Mesodermal cell (in vitro differentiated cells): ENCODE data around the gene QRFP. TPM values are rescaled to one million over a fixed set of nuclear protein-coding genes. Genes with fewer than 3 reads are reported as not detected.

ENCODE experiments used
- H3K27ac ChIP-seq: 2 replicates; pipeline ENCODE4 v1.7.0; 2013; ENCODE audit warnings: mild to moderate bottlenecking, low read depth, low read length, moderate library complexity; ENCODE audit not compliant: severe bottlenecking
- H3K36me3 ChIP-seq: 2 replicates; pipeline ENCODE4 v1.7.1; 2013; ENCODE audit warnings: mild to moderate bottlenecking, low read length, moderate library complexity; ENCODE audit not compliant: control insufficient read depth, insufficient read depth
- H3K4me1 ChIP-seq: one replicate; pipeline ENCODE4 v1.7.1; 2013; ENCODE audit warnings: mild to moderate bottlenecking, low read length; ENCODE audit not compliant: insufficient read depth, control insufficient read depth, poor library complexity, severe bottlenecking
- H3K4me3 ChIP-seq: 2 replicates; pipeline ENCODE4 v1.7.0; 2013; ENCODE audit warnings: low read length, control low read depth, mild to moderate bottlenecking; ENCODE audit not compliant: insufficient read depth, poor library complexity, severe bottlenecking; ENCODE audit errors: extremely low read depth
- H3K9me3 ChIP-seq: 2 replicates; pipeline ENCODE4 v1.7.1; 2013; ENCODE audit warnings: mild to moderate bottlenecking, low read length, moderate library complexity; ENCODE audit not compliant: control insufficient read depth
- WGBS, 2 experiments: methylation state at CpG; one replicate each; pipeline ENCODE4 v1.1.5; 2013; ENCODE audit warnings: missing lambda C conversion rate in 2 of 2; ENCODE audit not compliant: insufficient coverage in 2 of 2; 5-methylcytosine and 5-hydroxymethylcytosine counted together
- polyA plus RNA-seq, 2 experiments: library from polyadenylated mRNA; stranded (reverse); fragments of 50-300 nt; gene quantifications; one replicate each; pipeline ENCODE4 v1.2.3, GENCODE V29; 2013

The QRFP gene, protein sequence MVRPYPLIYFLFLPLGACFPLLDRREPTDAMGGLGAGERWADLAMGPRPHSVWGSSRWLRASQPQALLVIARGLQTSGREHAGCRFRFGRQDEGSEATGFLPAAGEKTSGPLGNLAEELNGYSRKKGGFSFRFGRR
- not detected for polyA plus RNA-seq (2013, experiment 1 of 2)
- not detected for polyA plus RNA-seq (2013, experiment 2 of 2)

- 87 to 93% methylated on average over 24 to 26 of the region's 27 CpGs for WGBS, 2 experiments
- H3K36me3 ChIP-seq = peaks cover 20% of the 10 kb centered on the region
- no peak within 1 kb of the TSS for H3K4me3 ChIP-seq
- no peaks in the 10 kb centered on the region for H3K9me3 ChIP-seq
- peaks cover 4% of the 10 kb centered on the region for H3K4me1 ChIP-seq
- H3K27ac ChIP-seq = no peak within 1 kb of the TSS
Observed at GRCh38 chr9:130896233-130897014, at the start of gene QRFP. QRFP (minus strand) TSS chr9:130896812; CDS start chr9:130893838, 2,974 bp downstream.

- no peak overlapping the region for H3K27ac ChIP-seq
- no peaks in the 10 kb centered on the region for H3K4me1 ChIP-seq
- no peaks in the 10 kb centered on the region for H3K36me3 ChIP-seq
- H3K4me3 ChIP-seq = no peak overlapping the region
- 95 to 97% methylated on average over 6 to 7 of the region's 9 CpGs for WGBS, 2 experiments
- H3K9me3 ChIP-seq = no peaks in the 10 kb centered on the region
Observed at GRCh38 chr9:130945173-130945572, 48.6 kb upstream of the QRFP start.

GRCh38 chr9:130944510-130945058 is 48.0 kb upstream of the QRFP start:
- Histone ChIP-seq H3K27ac (no peak overlapping the region), H3K36me3 (no peaks in the 10 kb centered on the region), H3K4me1 (no peaks in the 10 kb centered on the region), H3K9me3 (no peaks in the 10 kb centered on the region), H3K4me3 (no peak overlapping the region)
- WGBS, 2 experiments = 33 to 55% methylated on average over 2 of the region's 3 CpGs

DNA sequence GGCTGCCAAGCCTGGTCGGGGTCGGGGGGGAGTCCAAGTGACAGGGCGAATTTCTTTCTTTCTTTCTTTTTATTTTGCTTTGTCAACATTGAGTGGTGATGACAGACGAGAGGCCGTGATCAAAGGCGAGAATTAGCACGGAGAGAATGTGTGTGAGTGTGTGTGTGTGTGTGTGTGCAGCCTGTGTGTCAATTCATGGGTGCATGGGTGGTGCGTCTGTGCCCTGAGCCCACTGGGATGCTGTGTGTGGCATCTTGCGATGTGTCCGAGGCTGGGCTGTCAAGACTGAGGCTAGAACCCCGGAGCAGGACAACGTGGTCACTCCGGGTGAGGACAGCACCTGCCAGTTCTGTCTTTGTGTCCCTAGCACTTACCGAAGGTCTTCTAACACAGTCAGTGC is 47.2 kb upstream of the QRFP start:
- H3K36me3 ChIP-seq = no peaks in the 10 kb centered on the region
- H3K4me1 ChIP-seq = no peaks in the 10 kb centered on the region
- no peak overlapping the region for H3K4me3 ChIP-seq
- no peak overlapping the region for H3K27ac ChIP-seq
- 70 to 73% methylated on average over 10 to 11 of the region's 14 CpGs for WGBS, 2 experiments
- no peaks in the 10 kb centered on the region for H3K9me3 ChIP-seq

- Histone ChIP-seq H3K27ac (no peak overlapping the region), H3K36me3 (no peaks in the 10 kb centered on the region), H3K4me3 (no peak overlapping the region), H3K4me1 (peaks cover 1% of the 10 kb centered on the region), H3K9me3 (no peaks in the 10 kb centered on the region)
- WGBS, 2 experiments = 87 to 89% methylated on average over 10 to 13 of the region's 13 CpGs
Observed at GRCh38 chr9:130943221-130943620, 46.6 kb upstream of the QRFP start.

DNA sequence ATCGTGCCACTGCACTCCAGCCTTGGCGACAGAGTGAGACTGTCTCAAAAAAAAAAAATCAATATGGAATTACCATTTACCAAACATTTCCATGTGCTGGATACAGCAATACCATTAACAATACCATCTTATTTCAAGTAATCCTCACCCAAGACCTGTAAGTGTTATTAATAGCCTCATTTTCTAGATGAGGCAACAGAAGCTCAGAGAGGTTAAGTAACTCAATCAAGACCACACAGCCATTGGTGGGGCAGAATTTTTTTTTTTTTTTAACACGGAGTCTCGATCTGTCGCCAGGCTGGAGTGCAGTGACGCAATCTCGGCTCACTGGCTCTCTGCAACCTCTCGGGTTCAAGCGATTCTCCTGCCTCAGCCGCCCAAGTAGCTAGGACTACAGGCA is 46.1 kb upstream of the QRFP start:
- Histone ChIP-seq H3K4me1 (peaks cover 5% of the 10 kb centered on the region), H3K4me3 (no peak overlapping the region), H3K36me3 (no peaks in the 10 kb centered on the region), H3K27ac (no peak overlapping the region), H3K9me3 (no peaks in the 10 kb centered on the region)
- 88 to 90% methylated on average over 9 to 10 of the region's 10 CpGs for WGBS, 2 experiments

DNA sequence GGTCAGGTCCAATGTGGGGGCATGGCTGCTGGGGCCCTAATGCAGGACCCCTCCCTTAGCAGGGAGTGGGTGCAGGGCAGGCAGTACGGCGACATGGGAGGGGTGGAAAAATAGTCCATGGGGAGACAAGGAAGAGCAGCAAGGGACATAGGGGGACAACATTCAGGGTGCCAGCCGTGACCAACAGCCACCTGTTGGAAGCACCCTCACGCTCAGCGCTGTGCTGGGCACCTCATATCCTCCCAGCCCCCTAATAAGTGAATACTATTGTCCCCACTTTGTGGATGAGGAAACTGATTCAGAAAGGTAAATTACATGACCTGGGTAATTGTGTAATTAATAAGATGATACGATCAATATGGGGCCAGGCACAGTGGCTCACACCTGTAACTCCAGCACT is 45.5 kb upstream of the QRFP start:
- Histone ChIP-seq H3K4me1 (peaks cover 7% of the 10 kb centered on the region), H3K4me3 (no peak overlapping the region), H3K36me3 (no peaks in the 10 kb centered on the region), H3K27ac (no peak overlapping the region), H3K9me3 (no peaks in the 10 kb centered on the region)
- WGBS, 2 experiments = 91 to 92% methylated on average over 4 of the region's 6 CpGs

- WGBS, 2 experiments = 12 to 16% methylated on average over 27 to 35 of the region's 36 CpGs
- Histone ChIP-seq H3K4me3 (no peak overlapping the region), H3K27ac (no peak overlapping the region)
Observed at GRCh38 chr9:130940693-130941576, 44.3 kb upstream of the QRFP start.

GRCh38 chr9:130940027-130940549 is 43.5 kb upstream of the QRFP start:
- Histone ChIP-seq H3K36me3 (no peaks in the 10 kb centered on the region), H3K4me3 (no peak overlapping the region), H3K9me3 (no peaks in the 10 kb centered on the region), H3K27ac (no peak overlapping the region), H3K4me1 (peaks cover 19% of the 10 kb centered on the region)
- WGBS, 2 experiments = 6 to 7% methylated on average over 28 to 31 of the region's 32 CpGs

More at GRCh38 chr9:130940693-130941576, 44.3 kb upstream of the QRFP start:
- Histone ChIP-seq H3K9me3 (no peaks in the 10 kb centered on the region), H3K36me3 (no peaks in the 10 kb centered on the region), H3K4me1 (peaks cover 16% of the 10 kb centered on the region)

- Histone ChIP-seq H3K4me3 (peak overlapping the region; percentile 56), H3K27ac (no peak overlapping the region), H3K4me1 (peaks cover 19% of the 10 kb centered on the region), H3K36me3 (no peaks in the 10 kb centered on the region), H3K9me3 (no peaks in the 10 kb centered on the region)
- 0 to 1% methylated on average over 41 to 57 of the region's 75 CpGs for WGBS, 2 experiments
Observed at GRCh38 chr9:130939405-130940026, 42.9 kb upstream of the QRFP start.
